Tibial nerve (tissue), 4 donors: Measurements from ENCODE around the gene BARHL1. TPM values are rescaled to one million over a fixed set of nuclear protein-coding genes. Genes with fewer than 3 reads are reported as not detected.

Experiments used
- DNase-seq, 2 donors: peaks; one replicate each; pipeline ENCODE4 v3.0.0-alpha.2; 2019; ENCODE audit warnings: low spot score in 2 of 2
- H3K27ac ChIP-seq, 4 donors: fragments of 200-600 bp; sonication (generic) in 3 of 4; one replicate each; pipeline ENCODE4 v1.5.1; 2017 to 2019; ENCODE audit warnings: mild to moderate bottlenecking in 1 of 4
- H3K27me3 ChIP-seq, 2 donors: fragments of 200-600 bp; sonication (generic) in 1 of 2; one replicate each; pipeline versions ENCODE4 v1.5.1 to v1.6.0; 2017 to 2019
- H3K36me3 ChIP-seq, 3 donors: fragments of 200-600 bp; sonication (generic); one replicate each; pipeline ENCODE4 v1.5.1; 2018 to 2019
- H3K4me1 ChIP-seq, 4 donors: fragments of 200-600 bp; sonication (generic) in 3 of 4; one replicate each; pipeline ENCODE4 v1.5.1; 2017 to 2019
- H3K4me3 ChIP-seq, 4 donors: fragments of 200-600 bp; sonication (generic) in 3 of 4; one replicate each; pipeline ENCODE4 v1.5.1; 2017 to 2019; ENCODE audit warnings: mild to moderate bottlenecking in 1 of 4, moderate library complexity in 1 of 4
- H3K9me3 ChIP-seq, 4 donors: fragments of 200-600 bp; sonication (generic) in 3 of 4; one replicate each; pipeline ENCODE4 v1.5.1; 2017 to 2019
- CTCF ChIP-seq, 5 experiments: fragments of 200-600 bp in 3 of 5; fragments of 450-650 bp in 2 of 5; sonication (generic) in 3 of 5; IDR thresholded peaks; one replicate each; pipeline ENCODE4 v1.5.1; 2016 to 2019; ENCODE audit warnings: antibody characterized with exemption in 5 of 5, mild to moderate bottlenecking in 3 of 5, moderate library complexity in 2 of 5
- EP300 ChIP-seq, 2 donors: sonication (generic); formaldehyde crosslinking; IDR thresholded peaks; one replicate each; pipeline ENCODE4 v1.6.1; 2017; ENCODE audit warnings: antibody characterized with exemption in 2 of 2, mild to moderate bottlenecking in 1 of 2
- POLR2A ChIP-seq, 2 donors: fragments of 450-650 bp; IDR thresholded peaks; one replicate each; pipeline ENCODE4 v1.6.1; 2017; ENCODE audit warnings: antibody characterized with exemption in 2 of 2, mild to moderate bottlenecking in 2 of 2, moderate library complexity in 2 of 2
- WGBS, 2 donors: methylation state at CpG; one replicate each; pipeline ENCODE4 v1.1.5; 2018; 5-methylcytosine and 5-hydroxymethylcytosine counted together
- total RNA-seq, 4 donors: library from RNA; depleted of rRNA; stranded (reverse); fragments of >200 nt; gene quantifications; one replicate each; pipeline ENCODE4 v1.1.0, GENCODE V29; 2016

The BARHL1 gene
- total RNA-seq, 4 donors from 2014 or later: not detected

DNA sequence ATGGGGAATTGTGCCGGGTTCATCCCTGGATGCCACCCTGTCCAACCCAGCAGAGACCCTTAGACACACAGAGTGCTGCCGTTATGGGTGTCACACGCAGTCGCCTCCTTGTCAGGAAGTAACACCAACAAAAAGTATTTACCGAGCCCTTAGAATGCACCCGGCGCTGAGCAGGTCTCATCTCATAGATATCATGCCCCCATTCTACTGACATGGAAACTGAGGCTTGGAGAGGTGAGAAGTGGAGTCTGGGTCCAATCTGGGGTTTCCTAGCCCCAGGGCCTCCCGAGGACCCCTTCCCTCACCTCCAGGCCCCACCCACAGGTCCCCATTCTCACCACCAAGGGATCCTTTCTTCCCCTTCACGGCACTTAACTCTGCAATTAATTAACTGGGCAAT is 36.8 kb upstream of the BARHL1 start:
- 80 to 82% methylated on average over 9 of the region's 9 CpGs for WGBS, 2 donors
- no peak for DNase-seq
- H3K27ac ChIP-seq: no peak overlapping the region
- no peaks in the 10 kb centered on the region for H3K9me3 ChIP-seq
- no peak overlapping the region for H3K4me3 ChIP-seq
- H3K4me1 ChIP-seq: peaks cover 0 to 10% (median 0%) of the 10 kb centered on the region in 4 donors
- H3K27me3 ChIP-seq: peaks cover 0 to 7% of the 10 kb centered on the region in 2 donors
- TF ChIP-seq POLR2A (IDR thresholded peaks at IDR 0.05) (no peak), CTCF (IDR thresholded peaks at IDR 0.05) (no peak), EP300 (IDR thresholded peaks at IDR 0.05) (no peak)
- H3K36me3 ChIP-seq: no peaks in the 10 kb centered on the region

GRCh38 chr9:132546148-132547051 is 36.0 kb upstream of the BARHL1 start:
- Histone ChIP-seq H3K27ac (no peak overlapping the region), H3K27me3 (peaks cover 0 to 7% of the 10 kb centered on the region in 2 donors), H3K9me3 (no peaks in the 10 kb centered on the region), H3K4me3 (no peak overlapping the region), H3K4me1 (peaks cover 0 to 10% (median 0%) of the 10 kb centered on the region in 4 donors), H3K36me3 (no peaks in the 10 kb centered on the region)
- DNase-seq: no peak
- 3 to 7% methylated on average over 26 to 27 of the region's 27 CpGs for WGBS, 2 donors
- no peak for TF ChIP-seq POLR2A (IDR thresholded peaks at IDR 0.05)
- peak in 2 of 5 experiments; percentile 11 to 13 for TF ChIP-seq CTCF (IDR thresholded peaks at IDR 0.05)

DNA sequence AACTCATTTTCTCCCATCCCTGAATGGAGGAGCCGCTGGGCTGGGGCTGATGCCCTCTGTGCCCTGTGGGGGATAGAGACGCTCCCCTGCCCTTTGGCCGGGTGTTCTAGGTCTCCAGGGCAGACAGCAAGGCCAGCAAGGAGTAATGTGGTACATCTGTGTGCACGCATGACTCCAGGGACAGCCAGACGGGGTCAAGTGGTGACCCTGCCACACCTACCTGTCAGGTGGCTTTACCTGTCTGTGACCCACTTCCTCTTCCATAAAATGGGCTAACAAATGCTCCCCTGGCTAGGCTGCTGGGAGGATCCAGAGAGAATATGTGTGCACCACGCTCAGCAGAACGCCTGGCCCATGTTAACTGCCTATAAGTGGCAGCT is 35.4 kb upstream of the BARHL1 start:
- no peak overlapping the region for H3K27ac ChIP-seq
- DNase-seq: no peak
- H3K27me3 ChIP-seq: peaks cover 0 to 7% of the 10 kb centered on the region in 2 donors
- H3K4me3 ChIP-seq: no peak overlapping the region
- TF ChIP-seq CTCF (IDR thresholded peaks at IDR 0.05): no peak
- no peak for TF ChIP-seq EP300 (IDR thresholded peaks at IDR 0.05)
- no peak for TF ChIP-seq POLR2A (IDR thresholded peaks at IDR 0.05)
- H3K4me1 ChIP-seq: peaks cover 0 to 10% (median 0%) of the 10 kb centered on the region in 4 donors
- H3K9me3 ChIP-seq: no peaks in the 10 kb centered on the region
- H3K36me3 ChIP-seq: no peaks in the 10 kb centered on the region
- 68 to 80% methylated on average over 6 to 7 of the region's 7 CpGs for WGBS, 2 donors

- no peaks in the 10 kb centered on the region for H3K36me3 ChIP-seq
- TF ChIP-seq CTCF (IDR thresholded peaks at IDR 0.05) (no peak), EP300 (IDR thresholded peaks at IDR 0.05) (no peak), POLR2A (IDR thresholded peaks at IDR 0.05) (no peak)
- no peak overlapping the region for H3K27ac ChIP-seq
- no peak overlapping the region for H3K4me3 ChIP-seq
- H3K4me1 ChIP-seq: peaks cover 0 to 10% (median 0%) of the 10 kb centered on the region in 4 donors
- no peak for DNase-seq
- peaks cover 0 to 9% of the 10 kb centered on the region in 2 donors for H3K27me3 ChIP-seq
- H3K9me3 ChIP-seq: no peaks in the 10 kb centered on the region
- 89 to 94% methylated on average over 10 to 12 of the region's 13 CpGs for WGBS, 2 donors
Observed at GRCh38 chr9:132547436-132547835, 35.0 kb upstream of the BARHL1 start.
